Neural progenitor cell (in vitro differentiated cells): ENCODE measurements around the gene ZBTB25. TPM values are rescaled to one million over a fixed set of nuclear protein-coding genes. Genes with fewer than 3 reads are reported as not detected.
"Not testable (repeated sequence)": the region's sequence is repeated elsewhere in the genome, so short reads cannot be mapped to it uniquely, and the experiment has no call there.

Experiments
- DNase-seq: peaks from one replicate; pipeline ENCODE4 v3.0.0-alpha.2; 2016; ENCODE audit warnings: low spot score
- H2AFZ ChIP-seq: fragments of 200-600 bp; sonication (generic); replicated peaks from 2 replicates; pipeline ENCODE4 v1.6.1; 2016; ENCODE audit warnings: antibody characterized with exemption
- H3F3A ChIP-seq: fragments of 200-600 bp; sonication (generic); 2 replicates; pipeline ENCODE4 v1.6.1; 2016; ENCODE audit warnings: antibody characterized with exemption, low read depth
- H3K27ac ChIP-seq: fragments of 200-600 bp; sonication (generic); 2 replicates; pipeline ENCODE4 v1.5.1; 2016; ENCODE audit warnings: mild to moderate bottlenecking
- H3K27me3 ChIP-seq: fragments of 200-600 bp; sonication (generic); 2 replicates; pipeline ENCODE4 v1.6.1; 2016; ENCODE audit warnings: mild to moderate bottlenecking, moderate library complexity
- H3K36me3 ChIP-seq: fragments of 200-600 bp; sonication (generic); 2 replicates; pipeline ENCODE4 v1.5.1; 2016
- H3K4me1 ChIP-seq: fragments of 200-600 bp; sonication (generic); 2 replicates; pipeline ENCODE4 v1.6.1; 2016; ENCODE audit warnings: mixed run types
- H3K4me2 ChIP-seq: fragments of 200-600 bp; sonication (generic); 2 replicates; pipeline ENCODE4 v1.6.1; 2016
- H3K4me3 ChIP-seq: fragments of 200-600 bp; sonication (generic); 2 replicates; pipeline ENCODE4 v1.5.1; 2016
- H3K79me2 ChIP-seq: fragments of 200-600 bp; sonication (generic); 2 replicates; pipeline ENCODE4 v1.6.1; 2016; ENCODE audit warnings: low read depth
- H3K9ac ChIP-seq: fragments of 200-600 bp; sonication (generic); 2 replicates; pipeline ENCODE4 v1.6.1; 2016
- H3K9me3 ChIP-seq: fragments of 200-600 bp; sonication (generic); 2 replicates; pipeline ENCODE4 v1.5.1; 2016; ENCODE audit warnings: low read depth
- H4K20me1 ChIP-seq: fragments of 200-600 bp; sonication (generic); 2 replicates; pipeline ENCODE4 v1.6.1; 2016; ENCODE audit warnings: low read depth
- H3K27ac Mint-ChIP-seq: 3 replicates; pipeline ENCODE4 v1.8.0; 2021; ENCODE audit warnings: mixed read lengths
- H3K27me3 Mint-ChIP-seq: 2 replicates; pipeline ENCODE4 v1.8.0; 2022; ENCODE audit warnings: low read depth, mild to moderate bottlenecking, inconsistent platforms, moderate library complexity, mixed read lengths; ENCODE audit not compliant: insufficient read depth
- H3K36me3 Mint-ChIP-seq: 3 replicates; pipeline ENCODE4 v1.8.0; 2021; ENCODE audit warnings: mixed read lengths
- H3K4me1 Mint-ChIP-seq: 3 replicates; pipeline ENCODE4 v1.8.0; 2021; ENCODE audit warnings: mixed read lengths
- H3K4me3 Mint-ChIP-seq: 3 replicates; pipeline ENCODE4 v1.8.0; 2021; ENCODE audit warnings: mild to moderate bottlenecking, moderate library complexity, mixed read lengths
- H3K9me3 Mint-ChIP-seq: 3 replicates; pipeline ENCODE4 v1.8.0; 2020; ENCODE audit warnings: mixed read lengths
- CTCF ChIP-seq: fragments of 200-600 bp; sonication (generic); IDR thresholded peaks from 2 replicates; pipeline ENCODE4 v1.5.1; 2017; ENCODE audit warnings: antibody characterized with exemption, mild to moderate bottlenecking
- EZH2 ChIP-seq: fragments of 200-600 bp; sonication (generic); IDR thresholded peaks from 2 replicates; pipeline ENCODE4 v1.6.1; 2017; ENCODE audit warnings: antibody characterized with exemption, mild to moderate bottlenecking, moderate library complexity
- EZH2phosphoT487 ChIP-seq: fragments of 200-600 bp; sonication (generic); IDR thresholded peaks from 2 replicates; pipeline ENCODE4 v1.6.1; 2017; ENCODE audit warnings: antibody characterized with exemption
- total RNA-seq: library from RNA; depleted of rRNA; stranded (reverse); fragments of >200 nt; gene quantifications from 2 replicates; pipeline ENCODE4 v1.2.3, GENCODE V29; 2015; ENCODE audit warnings: low replicate concordance

Gene ZBTB25
- total RNA-seq, 1 donor from 2014 or later: 14.3 TPM

DNA sequence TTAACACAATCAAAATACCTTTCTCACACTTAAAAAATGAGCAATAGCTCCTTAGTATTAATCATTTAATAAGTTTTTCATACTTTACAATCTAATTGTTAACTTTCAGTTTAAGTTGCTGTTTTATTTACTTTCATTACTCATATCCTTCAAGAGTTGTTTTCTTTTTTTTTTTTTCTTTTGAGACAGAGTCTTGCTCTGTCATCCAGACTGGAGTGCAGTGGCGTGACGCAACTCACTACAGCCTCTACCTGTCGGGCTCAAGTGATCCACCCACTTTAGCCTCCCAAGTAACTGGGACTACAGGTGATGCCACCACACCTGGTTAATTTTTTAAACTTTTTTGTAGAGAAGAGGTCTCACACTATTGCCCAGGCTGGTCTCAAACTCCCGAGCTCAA lies 17.1 kb upstream of the ZBTB25 start:
- H3F3A ChIP-seq: peaks cover 18% of the 10 kb centered on the region
- H3K36me3 ChIP-seq: no peaks in the 10 kb centered on the region
- Mint-ChIP-seq H3K4me3 (no peak overlapping the region), H3K27ac (no peak overlapping the region), H3K9me3 (no peaks in the 10 kb centered on the region), H3K4me1 (no peaks in the 10 kb centered on the region), H3K27me3 (peaks cover 2% of the 10 kb centered on the region), H3K36me3 (no peaks in the 10 kb centered on the region)
- H3K27ac ChIP-seq: no peak overlapping the region
- DNase-seq: no peak
- H3K79me2 ChIP-seq: peaks cover 54% of the 10 kb centered on the region
- H3K4me1 ChIP-seq: no peaks in the 10 kb centered on the region
- no peak for TF ChIP-seq CTCF
- TF ChIP-seq EZH2: no peak
- no peak for TF ChIP-seq EZH2phosphoT487
- no peak overlapping the region for H3K4me3 ChIP-seq
- H2AFZ ChIP-seq: no peak overlapping the region
- peaks cover 22% of the 10 kb centered on the region for H4K20me1 ChIP-seq
- no peaks in the 10 kb centered on the region for H3K9me3 ChIP-seq
- no peaks in the 10 kb centered on the region for H3K27me3 ChIP-seq
- no peak overlapping the region for H3K4me2 ChIP-seq
- H3K9ac ChIP-seq: no peak overlapping the region

GRCh38 chr14:64518229-64518628 lies 14.6 kb upstream of the ZBTB25 start:
- Histone ChIP-seq H3F3A (peaks cover 8% of the 10 kb centered on the region), H3K27ac (no peak overlapping the region), H4K20me1 (peaks cover 38% of the 10 kb centered on the region), H3K4me3 (no peak overlapping the region), H2AFZ (no peak overlapping the region), H3K9me3 (no peaks in the 10 kb centered on the region), H3K4me1 (no peaks in the 10 kb centered on the region), H3K9ac (no peak overlapping the region), H3K36me3 (no peaks in the 10 kb centered on the region), H3K79me2 (peaks cover 78% of the 10 kb centered on the region), H3K27me3 (no peaks in the 10 kb centered on the region), H3K4me2 (no peak overlapping the region)
- TF ChIP-seq EZH2 (no peak), EZH2phosphoT487 (no peak), CTCF (no peak)
- H3K4me3 Mint-ChIP-seq: no peak overlapping the region
- no peak overlapping the region for H3K27ac Mint-ChIP-seq
- H3K4me1 Mint-ChIP-seq: no peaks in the 10 kb centered on the region
- H3K27me3 Mint-ChIP-seq: peaks cover 2% of the 10 kb centered on the region
- H3K36me3 Mint-ChIP-seq: no peaks in the 10 kb centered on the region
- H3K9me3 Mint-ChIP-seq: no peaks in the 10 kb centered on the region
- no peak for DNase-seq

DNA sequence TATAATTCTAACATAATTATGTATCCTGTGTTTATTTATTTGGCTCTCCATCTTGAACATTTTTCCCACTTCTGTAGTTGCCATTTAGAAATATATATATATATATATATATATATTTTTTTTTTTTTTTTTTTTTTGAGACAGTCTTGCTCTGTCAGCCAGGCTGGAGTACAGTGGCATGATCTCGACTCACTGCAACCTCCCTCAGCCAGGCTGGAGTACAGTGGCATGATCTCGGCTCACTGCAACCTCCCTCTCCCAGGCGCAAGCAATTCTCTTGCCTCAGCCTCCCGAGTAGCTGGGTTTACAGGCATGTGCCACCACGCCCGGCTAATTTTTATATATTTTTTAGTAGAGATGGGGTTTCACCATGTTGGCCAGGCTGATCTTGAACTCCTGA lies 14.0 kb upstream of the ZBTB25 start:
- H3K27ac Mint-ChIP-seq: not testable (repeated sequence)

GRCh38 chr14:64516969-64517368 lies 13.3 kb upstream of the ZBTB25 start:
- Histone ChIP-seq H3F3A (peaks cover under 1% of the 10 kb centered on the region), H4K20me1 (peaks cover 37% of the 10 kb centered on the region), H3K36me3 (no peaks in the 10 kb centered on the region), H3K27me3 (no peaks in the 10 kb centered on the region), H3K9me3 (no peaks in the 10 kb centered on the region), H3K9ac (no peak overlapping the region), H2AFZ (no peak overlapping the region), H3K4me3 (no peak overlapping the region), H3K79me2 (peaks cover 90% of the 10 kb centered on the region), H3K27ac (no peak overlapping the region), H3K4me1 (no peaks in the 10 kb centered on the region), H3K4me2 (no peak overlapping the region)
- H3K4me3 Mint-ChIP-seq: no peak overlapping the region
- DNase-seq: no peak
- no peak overlapping the region for H3K27ac Mint-ChIP-seq
- no peaks in the 10 kb centered on the region for H3K4me1 Mint-ChIP-seq
- peaks cover 2% of the 10 kb centered on the region for H3K27me3 Mint-ChIP-seq
- H3K36me3 Mint-ChIP-seq: no peaks in the 10 kb centered on the region
- TF ChIP-seq EZH2phosphoT487: no peak
- TF ChIP-seq EZH2: no peak
- no peak for TF ChIP-seq CTCF
- H3K9me3 Mint-ChIP-seq: no peaks in the 10 kb centered on the region

More for the DNA sequence above, 14.0 kb upstream of the ZBTB25 start:
- not testable (repeated sequence) for H3F3A ChIP-seq, H3K4me3 ChIP-seq, H3K9me3 ChIP-seq, H3K4me2 ChIP-seq, DNase-seq, H3K4me1 Mint-ChIP-seq, H3K9me3 Mint-ChIP-seq, H3K4me1 ChIP-seq, H3K36me3 Mint-ChIP-seq, H3K9ac ChIP-seq, H3K27me3 ChIP-seq, H3K4me3 Mint-ChIP-seq, H3K27me3 Mint-ChIP-seq, H2AFZ ChIP-seq, H3K36me3 ChIP-seq, H3K27ac ChIP-seq
- Histone ChIP-seq H4K20me1 (peaks cover 41% of the 10 kb centered on the region), H3K79me2 (peaks cover 83% of the 10 kb centered on the region)
